Right lobe of liver (tissue), 6 donors: ENCODE results near the gene SLC46A2. TPM values are rescaled to one million over a fixed set of nuclear protein-coding genes. Genes with fewer than 3 reads are reported as not detected.

Experiments
- ATAC-seq, 4 donors: fragments of 200-7000 bp; cut with Tn5 transposase; one replicate each; pipeline ENCODE4 v1.9.1; 2020; ENCODE audit warnings: mild to moderate bottlenecking in 4 of 4, moderate library complexity in 4 of 4
- DNase-seq, 3 donors: peaks; one replicate each; pipeline ENCODE4 v3.0.0-alpha.2; 2020
- H3K27ac ChIP-seq, 3 donors: fragments of 200-600 bp; one replicate each; pipeline ENCODE4 v1.8.0; 2022
- H3K27me3 ChIP-seq, 2 donors: fragments of 200-600 bp; one replicate each; pipeline ENCODE4 v1.8.0; 2022
- H3K36me3 ChIP-seq, 4 donors: fragments of 200-600 bp; sonication (generic) in 1 of 4; one replicate each; pipeline versions ENCODE4 v1.5.1 to v1.8.0; 2017 to 2022; ENCODE audit warnings: control low read depth in 1 of 4
- H3K4me1 ChIP-seq, 4 donors: fragments of 200-600 bp; sonication (generic) in 1 of 4; one replicate each; pipeline versions ENCODE4 v1.5.1 to v1.8.0; 2017 to 2022; ENCODE audit warnings: control low read depth in 1 of 4
- H3K4me3 ChIP-seq, 3 donors: fragments of 200-600 bp; one replicate each; pipeline ENCODE4 v1.8.0; 2022
- H3K9me3 ChIP-seq, 4 donors: fragments of 200-600 bp; sonication (generic) in 1 of 4; one replicate each; pipeline versions ENCODE4 v1.5.1 to v1.8.0; 2017 to 2022; ENCODE audit warnings: control low read depth in 1 of 4
- CTCF ChIP-seq, 4 donors: fragments of 200-600 bp in 3 of 4; fragments of 450-650 bp in 1 of 4; IDR thresholded peaks; one replicate each; pipeline versions ENCODE4 v1.5.1 to v1.8.0; 2016 to 2022; ENCODE audit warnings: antibody characterized with exemption in 4 of 4, mild to moderate bottlenecking in 2 of 4
- POLR2A ChIP-seq: fragments of 450-650 bp; IDR thresholded peaks from one replicate; pipeline ENCODE4 v1.6.1; 2017; ENCODE audit warnings: antibody characterized with exemption, mild to moderate bottlenecking
- WGBS: methylation state at CpG from one replicate; pipeline ENCODE4 v1.1.6; 2018; ENCODE audit warnings: low coverage, low lambda C conversion rate; ENCODE audit not compliant: insufficient coverage; ENCODE audit errors: missing lambda C conversion rate; 5-methylcytosine and 5-hydroxymethylcytosine counted together
- intact Hi-C, 2 donors: fragments of 100-400 bp; cut with DNase I; formaldehyde crosslinking; loops; one replicate each; pipeline versions ENCODE4 v1.11.2 to v1.14.1; 2022
- total RNA-seq, 6 experiments: library from RNA; depleted of rRNA in 2 of 6; stranded (reverse); fragments of >200 nt in 2 of 6; fragmentation: NEBNext Ultra II Directional in 3 of 6; extraction: Animal tissue kit (Norgen Biotek cat#: 25700) in 3 of 6; gene quantifications; one replicate each; pipeline versions ENCODE4 v1.1.0 to v1.2.4, GENCODE V29; 2016 to 2023
- donor health status: DM: no; HTN: yes; CAD: no.
- donor health status: DM: no; HTN: no; CAD: no.
- donor health status: DM: no; HTN: no; CAD: no.
- donor health status: DM: no; HTN: yes; CAD: no.
- donor health status: DM: no; HTN: yes; CAD: no.

Gene SLC46A2
- total RNA-seq, 6 experiments from 2014 or later: 0.18 to 0.50 (median 0.25) TPM; not detected in 3

GRCh38 chr9:112856843-112857242 lies 33.8 kb downstream of the SLC46A2 start:
- Histone ChIP-seq H3K9me3 (no peaks in the 10 kb centered on the region), H3K27me3 (no peaks in the 10 kb centered on the region), H3K4me3 (no peak overlapping the region), H3K4me1 (peaks cover 0 to 11% (median 0%) of the 10 kb centered on the region in 4 donors), H3K27ac (no peak overlapping the region), H3K36me3 (no peaks in the 10 kb centered on the region)
- TF ChIP-seq CTCF (IDR thresholded peaks at IDR 0.05) (no peak), POLR2A (no peak)
- no peak for DNase-seq
- no peak for ATAC-seq
- 90% methylated on average over 2 of the region's 14 CpGs for WGBS
- intact Hi-C loops: no loop called here

GRCh38 chr9:112856200-112856599 lies 34.5 kb downstream of the SLC46A2 start:
- intact Hi-C loops: no loop called here
- H3K27me3 ChIP-seq: no peaks in the 10 kb centered on the region
- no peak for TF ChIP-seq CTCF (IDR thresholded peaks at IDR 0.05)
- TF ChIP-seq POLR2A: no peak
- peaks cover 0 to 2% (median 0%) of the 10 kb centered on the region in 4 donors for H3K36me3 ChIP-seq
- H3K9me3 ChIP-seq: no peaks in the 10 kb centered on the region
- no peak for ATAC-seq
- 96% methylated on average over 8 of the region's 8 CpGs for WGBS
- DNase-seq: no peak
- H3K4me1 ChIP-seq: peaks cover 0 to 11% (median 0%) of the 10 kb centered on the region in 4 donors
- H3K4me3 ChIP-seq: no peak overlapping the region
- H3K27ac ChIP-seq: no peak overlapping the region

GRCh38 chr9:112854657-112855056 lies 36.0 kb downstream of the SLC46A2 start:
- H3K4me3 ChIP-seq: no peak overlapping the region
- H3K36me3 ChIP-seq: peaks cover 0 to 5% (median 0%) of the 10 kb centered on the region in 4 donors
- no peak overlapping the region for H3K27ac ChIP-seq
- WGBS: 92% methylated on average over 2 of the region's 10 CpGs
- DNase-seq (no peak), ATAC-seq (no peak)
- H3K9me3 ChIP-seq: no peaks in the 10 kb centered on the region
- peaks cover 0 to 11% (median 0%) of the 10 kb centered on the region in 4 donors for H3K4me1 ChIP-seq
- TF ChIP-seq POLR2A (no peak), CTCF (IDR thresholded peaks at IDR 0.05) (no peak)
- H3K27me3 ChIP-seq: no peaks in the 10 kb centered on the region
- intact Hi-C loops: no loop called here

- 66% methylated on average over 4 of the region's 13 CpGs for WGBS
- no peak for TF ChIP-seq CTCF (IDR thresholded peaks at IDR 0.05)
- no peak for TF ChIP-seq POLR2A
- no peak for DNase-seq
Observed at GRCh38 chr9:112853882-112854585, 36.6 kb downstream of the SLC46A2 start.

More at GRCh38 chr9:112853882-112854585, 36.6 kb downstream of the SLC46A2 start:
- Histone ChIP-seq H3K4me3 (no peak overlapping the region), H3K9me3 (no peaks in the 10 kb centered on the region), H3K4me1 (peaks cover 0 to 9% (median 0%) of the 10 kb centered on the region in 4 donors), H3K27me3 (no peaks in the 10 kb centered on the region), H3K36me3 (peaks cover 0 to 5% (median 0%) of the 10 kb centered on the region in 4 donors), H3K27ac (no peak overlapping the region)
- ATAC-seq: no peak
- intact Hi-C loops: no loop called here
